Frontal cortex (tissue), 4 donors: ENCODE data around the gene CDK8. TPM values are rescaled to one million over a fixed set of nuclear protein-coding genes. Genes with fewer than 3 reads are reported as not detected.
A peak's percentile ranks its signal among the peaks of the same experiment; 100 is the strongest.
"Not testable (repeated sequence)": the region's sequence is repeated elsewhere in the genome, so short reads cannot be mapped to it uniquely, and the experiment has no call there.

Experiments used
- DNase-seq, 2 donors: peaks; one replicate each; pipeline ENCODE4 v3.0.0; 2012; ENCODE audit warnings: low spot score in 2 of 2
- FAIRE-seq: peaks from 2 replicates; lab custom pipeline; 2012; peaks lifted over from hg19 to GRCh38; lab: Jason Lieb, UNC
- total RNA-seq: library from RNA; depleted of rRNA; stranded (reverse); fragments of >200 nt; gene quantifications from one replicate; pipeline ENCODE4 v1.2.3, GENCODE V29; 2014
- donor health status: control.
- donor health status: control.
- donor health status: control.

The CDK8 gene
- total RNA-seq, 1 donor from 2014 or later = 59.9 TPM

GRCh38 chr13:26308836-26309235 is 54.9 kb downstream of the CDK8 start:
- no peak for DNase-seq
- FAIRE-seq = no peak

GRCh38 chr13:26310003-26310402 is 56.1 kb downstream of the CDK8 start:
- no peak for DNase-seq
- FAIRE-seq = no peak

- FAIRE-seq (no peak), DNase-seq (no peak)
Observed at GRCh38 chr13:26310470-26310869, 56.5 kb downstream of the CDK8 start.

GRCh38 chr13:26312019-26312418 is 58.1 kb downstream of the CDK8 start:
- not testable (repeated sequence) for FAIRE-seq, DNase-seq

GRCh38 chr13:26316095-26316494 is 62.2 kb downstream of the CDK8 start:
- FAIRE-seq, DNase-seq: not testable (repeated sequence)

- no peak for FAIRE-seq
- no peak for DNase-seq
Observed at GRCh38 chr13:26320766-26321165, 66.8 kb downstream of the CDK8 start.

- no peak for FAIRE-seq
- no peak for DNase-seq
Observed at GRCh38 chr13:26323127-26323526, 69.2 kb downstream of the CDK8 start.

- no peak for FAIRE-seq
Observed at GRCh38 chr13:26323764-26324163, 69.8 kb downstream of the CDK8 start.

GRCh38 chr13:26324294-26324693 is 70.4 kb downstream of the CDK8 start:
- DNase-seq (no peak), FAIRE-seq (peak; percentile 34)

More at GRCh38 chr13:26323764-26324163, 69.8 kb downstream of the CDK8 start:
- DNase-seq = no peak

- no peak for FAIRE-seq
- DNase-seq = no peak
Observed at GRCh38 chr13:26324867-26325266, 70.9 kb downstream of the CDK8 start.

GRCh38 chr13:26325876-26326275 is 71.9 kb downstream of the CDK8 start:
- FAIRE-seq = no peak
- DNase-seq = no peak

- FAIRE-seq (no peak), DNase-seq (no peak)
Observed at GRCh38 chr13:26326562-26326961, 72.6 kb downstream of the CDK8 start.

GRCh38 chr13:26327940-26328725 is 74.2 kb downstream of the CDK8 start:
- FAIRE-seq = no peak

GRCh38 chr13:26335158-26335557 is 81.2 kb downstream of the CDK8 start:
- DNase-seq (no peak), FAIRE-seq (no peak)

More at GRCh38 chr13:26327940-26328725, 74.2 kb downstream of the CDK8 start:
- no peak for DNase-seq

GRCh38 chr13:26340807-26341206 is 86.9 kb downstream of the CDK8 start:
- DNase-seq (no peak), FAIRE-seq (no peak)

GRCh38 chr13:26342898-26343297 is 89.0 kb downstream of the CDK8 start:
- no peak for FAIRE-seq
- DNase-seq = no peak

GRCh38 chr13:26343816-26344215 is 89.9 kb downstream of the CDK8 start:
- no peak for DNase-seq
- FAIRE-seq = peak; percentile 33

- FAIRE-seq (no peak), DNase-seq (no peak)
Observed at GRCh38 chr13:26344980-26345379, 91.1 kb downstream of the CDK8 start.

GRCh38 chr13:26348966-26349365 is 95.0 kb downstream of the CDK8 start:
- no peak for FAIRE-seq
- no peak for DNase-seq

- no peak for FAIRE-seq
- DNase-seq = no peak
Observed at GRCh38 chr13:26362261-26362660, 108.3 kb downstream of the CDK8 start.

- no peak for DNase-seq
- FAIRE-seq = no peak
Observed at GRCh38 chr13:26370553-26370952, 116.6 kb downstream of the CDK8 start.

- no peak for DNase-seq
- no peak for FAIRE-seq
Observed at GRCh38 chr13:26372747-26373146, 118.8 kb downstream of the CDK8 start.
